ENCODE results near the gene RIC1.

DNA sequence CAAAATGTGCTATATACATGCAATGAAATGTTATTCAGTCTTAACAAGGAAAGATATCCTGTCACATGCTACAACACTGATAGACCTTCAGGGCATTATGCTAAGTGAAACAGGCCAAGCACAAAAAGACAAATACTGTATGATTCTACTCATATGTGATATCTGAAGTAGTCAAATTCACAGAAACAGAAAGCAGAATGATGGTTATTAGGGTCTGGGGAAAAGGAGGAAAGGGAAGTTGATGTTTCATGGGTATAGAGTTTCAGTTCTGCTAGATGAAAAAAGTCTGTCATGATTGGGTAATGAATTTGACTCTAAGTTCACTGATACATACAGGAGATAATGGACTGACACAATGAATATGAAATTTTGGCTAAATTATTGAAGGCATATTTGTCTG, 11.2 kb upstream of the RIC1 start:
- TF ChIP-seq, protein P1, sequence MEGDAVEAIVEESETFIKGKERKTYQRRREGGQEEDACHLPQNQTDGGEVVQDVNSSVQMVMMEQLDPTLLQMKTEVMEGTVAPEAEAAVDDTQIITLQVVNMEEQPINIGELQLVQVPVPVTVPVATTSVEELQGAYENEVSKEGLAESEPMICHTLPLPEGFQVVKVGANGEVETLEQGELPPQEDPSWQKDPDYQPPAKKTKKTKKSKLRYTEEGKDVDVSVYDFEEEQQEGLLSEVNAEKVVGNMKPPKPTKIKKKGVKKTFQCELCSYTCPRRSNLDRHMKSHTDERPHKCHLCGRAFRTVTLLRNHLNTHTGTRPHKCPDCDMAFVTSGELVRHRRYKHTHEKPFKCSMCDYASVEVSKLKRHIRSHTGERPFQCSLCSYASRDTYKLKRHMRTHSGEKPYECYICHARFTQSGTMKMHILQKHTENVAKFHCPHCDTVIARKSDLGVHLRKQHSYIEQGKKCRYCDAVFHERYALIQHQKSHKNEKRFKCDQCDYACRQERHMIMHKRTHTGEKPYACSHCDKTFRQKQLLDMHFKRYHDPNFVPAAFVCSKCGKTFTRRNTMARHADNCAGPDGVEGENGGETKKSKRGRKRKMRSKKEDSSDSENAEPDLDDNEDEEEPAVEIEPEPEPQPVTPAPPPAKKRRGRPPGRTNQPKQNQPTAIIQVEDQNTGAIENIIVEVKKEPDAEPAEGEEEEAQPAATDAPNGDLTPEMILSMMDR (IDR thresholded peaks at IDR 0.05) = no peak
- no peak for TF ChIP-seq POLR2A (IDR thresholded peaks at IDR 0.05)
